ENCODE results near the gene AGRN. TPM values are rescaled to one million over a fixed set of nuclear protein-coding genes. Genes with fewer than 3 reads are reported as not detected.

Gene AGRN
- total RNA-seq, 1 experiment from 2014 or later, result 175 TPM

DNA sequence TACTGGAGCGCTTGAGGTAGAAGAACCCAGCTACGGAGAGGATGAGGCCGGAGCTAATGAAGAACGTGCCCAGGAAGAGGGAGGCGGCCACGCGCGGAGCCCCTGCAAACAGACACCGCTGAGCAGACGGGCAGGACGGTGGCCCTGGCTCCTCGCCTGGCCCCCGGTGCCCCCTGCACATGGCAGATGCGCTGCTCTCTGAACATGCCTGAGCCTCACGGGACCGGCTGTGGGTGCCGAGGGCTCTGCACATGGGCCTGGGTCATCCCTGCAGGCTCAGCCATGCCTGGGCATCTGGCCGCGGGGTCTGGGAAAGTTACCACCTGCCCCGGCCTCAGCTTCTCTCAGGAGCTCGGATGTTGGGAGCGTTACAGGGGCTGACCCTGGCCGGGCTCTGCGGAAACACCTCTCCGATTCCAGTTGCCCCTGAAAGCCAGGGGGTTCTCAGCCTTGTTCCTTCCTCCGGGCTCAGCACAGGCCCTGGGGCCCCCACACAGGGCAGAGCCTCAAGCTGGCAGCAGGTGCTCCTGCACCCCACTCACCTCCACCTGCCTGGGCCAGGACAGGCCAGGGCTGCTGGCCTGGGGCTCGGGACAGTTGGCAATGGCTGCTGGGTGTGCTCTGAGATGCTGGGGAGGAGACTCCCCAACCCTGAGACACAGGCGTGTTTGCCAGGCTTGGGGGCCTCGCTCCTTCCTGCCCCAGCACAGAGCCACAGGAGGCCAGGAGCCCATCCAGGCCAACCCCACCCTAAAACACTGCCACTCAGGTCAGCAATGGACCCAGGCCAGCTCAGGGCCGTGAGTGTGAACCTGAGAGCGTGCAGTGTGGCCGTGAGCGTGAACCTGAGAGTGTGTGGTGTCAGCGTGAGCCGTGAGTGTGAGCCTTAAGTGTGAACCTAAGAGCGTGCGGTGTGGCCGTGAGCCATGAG, 66.3 kb downstream of the AGRN start:
- H3K23me2 ChIP-seq (ENCODE audit: insufficient read length, low read depth, low read length, poor library complexity, severe bottlenecking), result no peaks in the 10 kb centered on the region
- Mint-ChIP-seq H3K36me3 (ENCODE audit: insufficient read depth in 1 of 3, low read depth in 3 of 3) (peaks cover 0 to 12% (median 0%) of the 10 kb centered on the region in 3 experiments; a peak in 5 of 7 replicates), H3K27ac (no peak overlapping the region; a peak in 1 of 7 replicates), H3K27me3 (ENCODE audit: low read depth) (no peaks in the 10 kb centered on the region), H3K9me3 (no peaks in the 10 kb centered on the region), H3K4me1 (no peaks in the 10 kb centered on the region), H3K4me3 (no peak overlapping the region)
- H3K23ac ChIP-seq (ENCODE audit: insufficient read length, low read depth, low read length), result no peak overlapping the region
- no CpG with 5 or more reads among the region's 38 CpGs for WGBS (ENCODE audit: extremely low coverage, insufficient read length, low lambda C conversion rate)
- no peak overlapping the region for H2BK120ac ChIP-seq (ENCODE audit: low read depth, low read length, poor library complexity, severe bottlenecking)
- no peak overlapping the region for H3T11ph ChIP-seq (ENCODE audit: low read length)
- H3K4me2 ChIP-seq (ENCODE audit: insufficient read depth, insufficient read length, low read length), result no peak overlapping the region
- no peak overlapping the region; the same call in 1 of the 2 replicates for H3K14ac ChIP-seq (ENCODE audit: insufficient read depth, low read length)
- no peak overlapping the region for H4K5ac ChIP-seq (ENCODE audit: insufficient read length, low read depth, low read length)
- no peaks in the 10 kb centered on the region for H3K4me1 ChIP-seq (ENCODE audit: insufficient read depth, low read length)
- H3K4ac ChIP-seq (ENCODE audit: low read depth, low read length), result no peak overlapping the region
- no peak overlapping the region for H3K9ac ChIP-seq (ENCODE audit: extremely low read depth, insufficient read length, low read length)
- H2AK5ac ChIP-seq (ENCODE audit: insufficient read length, low read length), result no peak overlapping the region
- H3K79me2 ChIP-seq (ENCODE audit: insufficient read depth, low read length), result no peaks in the 10 kb centered on the region
- H2BK15ac ChIP-seq (ENCODE audit: low read depth, low read length), result no peak overlapping the region
- H3K56ac ChIP-seq (ENCODE audit: insufficient read length, low read depth, low read length), result no peak overlapping the region
- no peak for DNase-seq
- no peaks in the 10 kb centered on the region for H3K27me3 ChIP-seq (ENCODE audit: insufficient read depth, low read length)
- H3K9me3 ChIP-seq (ENCODE audit: control insufficient read depth, low read depth, low read length), result no peaks in the 10 kb centered on the region
- TF ChIP-seq, protein P1, sequence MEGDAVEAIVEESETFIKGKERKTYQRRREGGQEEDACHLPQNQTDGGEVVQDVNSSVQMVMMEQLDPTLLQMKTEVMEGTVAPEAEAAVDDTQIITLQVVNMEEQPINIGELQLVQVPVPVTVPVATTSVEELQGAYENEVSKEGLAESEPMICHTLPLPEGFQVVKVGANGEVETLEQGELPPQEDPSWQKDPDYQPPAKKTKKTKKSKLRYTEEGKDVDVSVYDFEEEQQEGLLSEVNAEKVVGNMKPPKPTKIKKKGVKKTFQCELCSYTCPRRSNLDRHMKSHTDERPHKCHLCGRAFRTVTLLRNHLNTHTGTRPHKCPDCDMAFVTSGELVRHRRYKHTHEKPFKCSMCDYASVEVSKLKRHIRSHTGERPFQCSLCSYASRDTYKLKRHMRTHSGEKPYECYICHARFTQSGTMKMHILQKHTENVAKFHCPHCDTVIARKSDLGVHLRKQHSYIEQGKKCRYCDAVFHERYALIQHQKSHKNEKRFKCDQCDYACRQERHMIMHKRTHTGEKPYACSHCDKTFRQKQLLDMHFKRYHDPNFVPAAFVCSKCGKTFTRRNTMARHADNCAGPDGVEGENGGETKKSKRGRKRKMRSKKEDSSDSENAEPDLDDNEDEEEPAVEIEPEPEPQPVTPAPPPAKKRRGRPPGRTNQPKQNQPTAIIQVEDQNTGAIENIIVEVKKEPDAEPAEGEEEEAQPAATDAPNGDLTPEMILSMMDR (conservative IDR thresholded peaks at IDR 0.05), result no peak
- no peaks in the 10 kb centered on the region for H3K79me1 ChIP-seq (ENCODE audit: insufficient read depth, low read depth, low read length, poor library complexity, severe bottlenecking)
- H4K91ac ChIP-seq (ENCODE audit: insufficient read length, low read depth, low read length), result no peak overlapping the region
- H4K20me1 ChIP-seq (ENCODE audit: control insufficient read depth, insufficient read depth, insufficient read length), result no peaks in the 10 kb centered on the region
- H2AFZ ChIP-seq (ENCODE audit: low read length), result no peak overlapping the region
- H3K27ac ChIP-seq (ENCODE audit: insufficient read length, low read depth, low read length), result no peak overlapping the region
- H2BK12ac ChIP-seq (ENCODE audit: insufficient read length, low read depth, low read length), result no peak overlapping the region
- no peak overlapping the region for H2BK20ac ChIP-seq (ENCODE audit: low read depth, low read length, poor library complexity, severe bottlenecking)
- H3K18ac ChIP-seq (ENCODE audit: insufficient read length, low read depth, low read length), result no peak overlapping the region
- no peak overlapping the region for H2BK5ac ChIP-seq (ENCODE audit: insufficient read length, low read length)
- no peak overlapping the region for H4K8ac ChIP-seq (replicated peaks; ENCODE audit: insufficient read length, low read depth, low read length)

Measured in H9 (cell line).